K562 (cell line): Measurements from ENCODE around the gene PLPPR2. TPM values are rescaled to one million over a fixed set of nuclear protein-coding genes. Genes with fewer than 3 reads are reported as not detected.

Experiments used
- ATAC-seq: fragments of 200-7000 bp; cut with Tn5 transposase; 3 replicates; pipeline ENCODE4 v1.9.1; 2020; ENCODE audit warnings: moderate library complexity
- BruUV-seq: library from RNA; stranded (reverse); fragments of 400-500 nt; replicated peaks from 2 replicates; lab custom pipeline; 2021; lab: Mats Ljungman, UMichigan
- CTCF ChIA-PET: fragments of 300-600 bp; formaldehyde crosslinking; extraction: SDS; loops from one replicate; lab custom pipeline; 2021; ENCODE audit warnings: low intra/inter-chr PET ratio; lab: Yijun Ruan, JAX
- POLR2A ChIA-PET: fragments of 300-600, 350-650 bp; sonication (Branson Sonifier 250); formaldehyde crosslinking; extraction: SDS; loops from one replicate; lab custom pipeline; 2021; ENCODE audit warnings: antibody characterized with exemption, inconsistent platforms; lab: Yijun Ruan, JAX
- DNase-seq, 4 experiments: peaks; one replicate each; pipeline versions ENCODE4 v3.0.0 to v3.0.0-alpha.2; 2011 to 2018; ENCODE audit warnings: low spot score in 3 of 4, mixed read lengths in 3 of 4; ENCODE audit errors: extremely low read depth in 1 of 4
- FAIRE-seq: peaks from 2 replicates; lab custom pipeline; 2011; peaks lifted over from hg19 to GRCh38; lab: Jason Lieb, UNC
- H2AFZ ChIP-seq: 2 replicates; pipeline ENCODE4 v1.6.0; 2011; ENCODE audit warnings: low read depth, low read length, control low read depth, inconsistent platforms
- H3K27ac ChIP-seq: fragments of 200-600 bp; 3 replicates; pipeline ENCODE4 v1.8.0; 2011; ENCODE audit warnings: low read depth, mild to moderate bottlenecking, control low read depth, inconsistent platforms, low read length, moderate library complexity, mixed read lengths; ENCODE audit errors: extremely low read depth
- H3K27me3 ChIP-seq, 2 experiments: fragments of 300-600 bp in 1 of 2; 2 replicates in 1 of 2; 3 replicates in 1 of 2; pipeline versions ENCODE4 v1.6.0 to v1.8.0; 2011; ENCODE audit warnings: inconsistent platforms in 2 of 2, low read length in 2 of 2, mild to moderate bottlenecking in 1 of 2, mixed read lengths in 1 of 2, moderate library complexity in 1 of 2; ENCODE audit not compliant: control insufficient read depth in 2 of 2, insufficient read depth in 2 of 2
- H3K36me3 ChIP-seq: fragments of 300-600 bp; 3 replicates; pipeline ENCODE4 v1.8.0; 2011; ENCODE audit warnings: mild to moderate bottlenecking, low read length, inconsistent platforms; ENCODE audit not compliant: control insufficient read depth, insufficient read depth
- H3K4me1 ChIP-seq, 2 experiments: fragments of 200-600 bp in 1 of 2; replicated peaks in 1 of 2; 2 replicates in 1 of 2; 3 replicates in 1 of 2; pipeline versions ENCODE4 v1.5.1 to v1.8.0; 2011; ENCODE audit warnings: inconsistent platforms in 2 of 2, low read length in 2 of 2, mild to moderate bottlenecking in 1 of 2, mixed read lengths in 1 of 2, moderate library complexity in 1 of 2; ENCODE audit not compliant: control insufficient read depth in 2 of 2, insufficient read depth in 2 of 2
- H3K4me2 ChIP-seq: 2 replicates; pipeline ENCODE4 v1.6.1; 2011; ENCODE audit warnings: low read length, control low read depth, inconsistent platforms, mixed read lengths; ENCODE audit not compliant: insufficient read depth
- H3K4me3 ChIP-seq: fragments of 200-600 bp; sonication (generic), shearing (Covaris generic); 2 replicates; pipeline ENCODE4 v1.5.1; 2016; ENCODE audit warnings: control low read depth, inconsistent platforms
- H3K79me2 ChIP-seq: fragments of 200-600 bp; 3 replicates; pipeline ENCODE4 v1.8.0; 2011; ENCODE audit warnings: low read length, inconsistent platforms; ENCODE audit not compliant: control insufficient read depth, insufficient read depth
- H3K9ac ChIP-seq, 2 experiments: 2 replicates each; pipeline versions ENCODE4 v1.6.0 to v1.6.1; 2011; ENCODE audit warnings: low read depth in 2 of 2, low read length in 2 of 2, control low read depth in 1 of 2, inconsistent platforms in 1 of 2, mild to moderate bottlenecking in 1 of 2, mixed read lengths in 1 of 2; ENCODE audit not compliant: insufficient read depth in 1 of 2
- H3K9me1 ChIP-seq: one replicate; pipeline ENCODE4 v1.6.0; 2011; ENCODE audit warnings: inconsistent platforms, mild to moderate bottlenecking, low read length, moderate library complexity; ENCODE audit not compliant: control insufficient read depth, insufficient read depth
- H3K9me3 ChIP-seq: replicated peaks from 2 replicates; pipeline ENCODE4 v1.5.1; 2011; ENCODE audit warnings: low read depth, low read length, inconsistent platforms; ENCODE audit not compliant: control insufficient read depth, insufficient read depth
- H4K20me1 ChIP-seq: replicated peaks from 2 replicates; pipeline ENCODE4 v1.6.1; 2011; ENCODE audit warnings: low read length, inconsistent platforms, mixed read lengths; ENCODE audit not compliant: control insufficient read depth, insufficient read depth
- CREB1 ChIP-seq, 2 experiments: sonication (generic) in 1 of 2; formaldehyde crosslinking in 1 of 2; IDR thresholded peaks; 2 replicates each; pipeline versions ENCODE4 v1.6.1 to v1.8.0; 2012 to 2022; ENCODE audit warnings: inconsistent platforms in 1 of 2, mild to moderate bottlenecking in 1 of 2, missing genetic modification reagents in 1 of 2, moderate library complexity in 1 of 2
- ELF1 ChIP-seq: fragments of 200-800 bp; sonication (Bioruptor generic); IDR thresholded peaks from 2 replicates; pipeline ENCODE4 v1.6.1; 2016; ENCODE audit warnings: missing genetic modification characterization, missing compliant biosample characterization
- KDM1A ChIP-seq, 2 experiments: fragments of 450-650 bp; IDR thresholded peaks; 2 replicates each; pipeline ENCODE4 v1.6.1; 2016; ENCODE audit warnings: mild to moderate bottlenecking in 2 of 2
- NCOA1 ChIP-seq: fragments of 450-650 bp; IDR thresholded peaks from 2 replicates; pipeline ENCODE4 v1.6.1; 2016; ENCODE audit warnings: low read depth
- POU5F1 ChIP-seq: fragments of 150-350 bp; IDR thresholded peaks from 2 replicates; pipeline ENCODE4 v1.6.1; 2014; ENCODE audit warnings: borderline replicate concordance, low read length, low read depth, mild to moderate bottlenecking; ENCODE audit not compliant: partially characterized antibody
- RBBP5 ChIP-seq: fragments of 200-600 bp; sonication (generic); IDR thresholded peaks from 2 replicates; pipeline ENCODE4 v1.6.1; 2012; ENCODE audit warnings: borderline replicate concordance, mild to moderate bottlenecking, low read length, control low read depth, inconsistent platforms; ENCODE audit not compliant: insufficient read depth, poor library complexity, severe bottlenecking
- SIN3B ChIP-seq: fragments of 450-650 bp; IDR thresholded peaks from 2 replicates; pipeline ENCODE4 v1.6.1; 2017; ENCODE audit warnings: low read depth, mild to moderate bottlenecking, moderate library complexity
- SMAD1 ChIP-seq: fragments of 150-350 bp; IDR thresholded peaks from 2 replicates; pipeline ENCODE4 v1.6.1; 2014; ENCODE audit warnings: low read length, low read depth; ENCODE audit not compliant: partially characterized antibody
- SNIP1 ChIP-seq: fragments of 450-650 bp; IDR thresholded peaks from 2 replicates; pipeline ENCODE4 v1.7.1; 2017; ENCODE audit warnings: low read depth, mild to moderate bottlenecking
- TBP ChIP-seq: optimal IDR thresholded peaks from 2 replicates; pipeline ENCODE3; 2011; ENCODE audit warnings: low read depth, low read length, improper control_type of control experiment
- ZNF444 ChIP-seq: fragments of 250-450 bp; sonication (Bioruptor Pico); IDR thresholded peaks from 2 replicates; pipeline ENCODE4 v1.4.0; 2020; ENCODE audit warnings: mild to moderate bottlenecking, moderate library complexity
- ZNF764 ChIP-seq: fragments of 250-450 bp; sonication (Bioruptor Pico); IDR thresholded peaks from 2 replicates; pipeline ENCODE4 v1.4.0; 2020; ENCODE audit warnings: low read depth, mild to moderate bottlenecking, moderate library complexity
- WGBS: fragments of 100-300 bp; shearing (Covaris generic); methylation state at CpG from one replicate; pipeline ENCODE4 v1.1.6; 2016; ENCODE audit warnings: low coverage, mixed read lengths; ENCODE audit not compliant: insufficient coverage; ENCODE audit errors: missing lambda C conversion rate; 5-methylcytosine and 5-hydroxymethylcytosine counted together
- in situ Hi-C: fragments of 300-500 bp; cut with MboI; formaldehyde crosslinking; loops from 4 replicates; pipeline ENCODE4 v1.15.0; 2018; ENCODE audit warnings: inconsistent platforms, mixed read lengths
- intact Hi-C: fragments of 100-400 bp; cut with micrococcal nuclease; formaldehyde crosslinking; loops from 2 replicates; pipeline ENCODE4 v1.14.2; 2022
- polyA plus RNA-seq, 8 experiments: library from polyadenylated mRNA; depleted of rRNA in 4 of 8; stranded (reverse) in 5 of 8; unstranded in 3 of 8; fragments of >200 nt; fragmentation: Nextera tagmentation in 2 of 8; fragmentation: Illumina TruSeq in 1 of 8; extraction: Ambion mirVana in 2 of 8; extraction: Trizol in 1 of 8; gene quantifications; 2 replicates each; pipeline versions ENCODE4 v1.2.1 to v1.2.3, GENCODE V29; 2011 to 2014; ENCODE audit warnings: inconsistent platforms in 1 of 8, missing spikeins in 1 of 8
- total RNA-seq, 7 experiments: library from RNA; depleted of rRNA in 6 of 7; stranded (reverse); fragments of >200 nt in 6 of 7; fragmentation: Illumina TruSeq in 2 of 7; extraction: Trizol in 2 of 7; gene quantifications; 2 replicates each; pipeline versions ENCODE4 v1.2.1 to v1.2.3, GENCODE V29; 2011 to 2021; ENCODE audit warnings: low replicate concordance in 1 of 7
- TF ChIP-seq, protein P1 (sequence below): fragments of 250-450 bp; sonication (Bioruptor Pico); IDR thresholded peaks from 2 replicates; pipeline ENCODE4 v1.5.0; 2021; ENCODE audit warnings: mild to moderate bottlenecking, moderate library complexity
- TF ChIP-seq, protein P2 (sequence below): fragments of 450-650 bp; formaldehyde crosslinking; conservative IDR thresholded peaks from 2 replicates; pipeline ENCODE4 v1.4.0; 2022; ENCODE audit warnings: mild to moderate bottlenecking, missing genetic modification characterization
- TF ChIP-seq, protein P3 (sequence below): sonication (generic); formaldehyde crosslinking; IDR thresholded peaks from 2 replicates; pipeline ENCODE4 v1.8.1; 2023; ENCODE audit warnings: mild to moderate bottlenecking, missing genetic modification reagents

Gene PLPPR2
- total and polyA plus RNA-seq, 9 of the 15 experiments (the other 6 are each of a cell fraction or from before 2014, with no cell fraction given): 0.49 to 15.9 (median 3.4) TPM

DNA sequence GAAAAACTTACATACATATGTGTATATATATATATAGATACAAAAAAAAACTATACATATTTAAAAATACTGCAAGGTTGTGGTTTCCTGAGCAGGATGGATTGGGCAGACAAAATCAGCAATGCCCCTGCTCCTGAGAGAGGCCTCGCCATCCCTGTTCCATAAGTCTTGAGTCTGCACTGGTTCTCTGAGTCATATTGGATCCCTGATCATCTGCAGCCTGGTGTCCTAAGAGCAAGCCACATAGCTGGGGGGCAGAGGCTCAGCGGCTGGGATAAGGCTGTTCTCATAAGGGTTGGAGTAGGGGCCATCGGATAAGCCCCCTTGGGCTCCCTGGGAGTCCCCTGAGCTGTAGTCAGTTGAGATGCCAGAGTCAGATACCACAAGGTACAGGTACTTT, 22.5 kb downstream of the PLPPR2 start:
- ATAC-seq (no peak), DNase-seq (no peak), FAIRE-seq (no peak)
- peaks cover 24 to 53% of the 10 kb centered on the region in 2 experiments for H3K4me1 ChIP-seq
- H4K20me1 ChIP-seq: peaks cover 11% of the 10 kb centered on the region
- H3K4me3 ChIP-seq: no peak overlapping the region
- intact Hi-C loops (no loop called here), in situ Hi-C loops (loop anchor here (5.0 kb wide), 1 partner anchor 80 kb away; the partner anchor contains the start of gene TSPAN16)
- H3K4me2 ChIP-seq: no peak overlapping the region
- no peaks in the 10 kb centered on the region for H3K27me3 ChIP-seq
- no peaks in the 10 kb centered on the region for H3K9me3 ChIP-seq
- ChIA-PET CTCF (interaction anchor here (0.6 to 1.0 kb wide), 3 partner anchors 63 to 105 kb away, joined by 3 read pairs; no protein-coding TSS in a partner anchor), POLR2A (interaction anchor here (0.6 to 1.4 kb wide), 3 partner anchors 58 to 1775 kb away, joined by 3 read pairs; partner anchors contain the start of genes ODAD3 and PRKCSH)
- no TSS peak for BruUV-seq
- no peak overlapping the region for H3K27ac ChIP-seq
- peaks cover 3% of the 10 kb centered on the region for H3K9me1 ChIP-seq
- H2AFZ ChIP-seq: no peak overlapping the region
- H3K36me3 ChIP-seq: peaks cover 44% of the 10 kb centered on the region
- peaks cover 27% of the 10 kb centered on the region; the same call in 2 of the 3 replicates for H3K79me2 ChIP-seq
- WGBS: 86% methylated on average over 3 of the region's 3 CpGs
- H3K9ac ChIP-seq: peak overlapping the region in 1 of 2 experiments; percentile 19; a peak in 1 of 4 replicates
- no peak for TF ChIP-seq KDM1A (IDR thresholded peaks at IDR 0.05)
- no peak for TF ChIP-seq CREB1 (IDR thresholded peaks at IDR 0.05)
- no peak for TF ChIP-seq CREB1 (CRISPR knock-in tag; IDR thresholded peaks at IDR 0.05)
- TF ChIP-seq POU5F1: no peak
- TF ChIP-seq ZNF764: no peak
- TF ChIP-seq TBP: no peak
- TF ChIP-seq RBBP5: no peak
- TF ChIP-seq, protein P1, sequence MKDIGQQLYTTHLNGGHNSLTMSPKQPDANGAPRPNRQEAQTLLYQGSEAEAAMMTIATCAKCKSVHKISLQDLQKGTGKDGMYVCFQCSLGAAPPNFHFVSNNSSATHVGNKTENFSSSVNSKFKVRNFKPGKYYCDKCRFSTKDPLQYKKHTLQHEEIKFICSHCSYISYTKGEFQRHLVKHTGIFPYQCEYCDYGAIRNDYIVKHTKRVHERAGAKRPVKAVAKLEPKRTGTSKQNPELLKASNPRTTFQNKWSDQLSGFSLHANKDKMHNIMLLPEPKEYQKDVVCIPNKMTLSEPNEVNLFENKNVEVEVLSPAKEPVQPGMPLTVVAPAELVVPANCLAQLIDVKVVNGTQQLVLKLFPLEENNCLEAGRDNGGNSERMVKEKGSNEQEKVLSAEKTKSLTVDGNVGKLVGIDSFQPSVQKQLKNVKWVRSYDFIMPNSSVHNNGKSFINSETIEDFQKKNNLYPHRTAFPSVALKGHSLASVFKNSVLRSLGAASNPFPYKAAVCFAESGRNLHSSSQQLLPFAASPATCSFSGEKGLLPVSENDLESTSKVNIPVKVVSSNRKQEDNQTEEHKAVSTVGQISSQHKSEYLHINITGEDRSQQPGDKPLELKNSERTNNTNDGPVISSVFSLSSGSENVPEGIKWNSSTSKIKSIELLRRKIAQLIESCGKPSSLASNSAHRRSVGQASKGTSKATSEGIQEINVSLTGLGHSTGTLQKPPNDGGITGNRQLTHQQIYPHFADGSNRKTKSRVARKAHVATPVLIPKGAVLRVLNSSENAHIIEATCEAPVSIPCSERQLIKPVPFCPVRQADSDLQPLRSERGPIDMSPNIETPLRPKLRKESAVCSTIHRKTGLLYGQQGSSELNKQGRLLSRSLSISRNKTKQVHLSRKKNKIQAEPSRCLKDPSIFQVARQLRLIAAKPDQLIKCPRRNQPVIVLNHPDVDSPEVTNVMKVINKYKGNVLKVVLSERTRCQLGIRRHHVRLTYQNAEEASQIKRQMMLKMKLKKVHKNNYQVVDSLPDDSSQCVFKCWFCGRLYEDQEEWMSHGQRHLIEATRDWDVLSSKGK (CRISPR knock-in tag): no peak
- TF ChIP-seq SNIP1: no peak
- TF ChIP-seq NCOA1: no peak
- TF ChIP-seq SIN3B: no peak
- TF ChIP-seq, protein P2, sequence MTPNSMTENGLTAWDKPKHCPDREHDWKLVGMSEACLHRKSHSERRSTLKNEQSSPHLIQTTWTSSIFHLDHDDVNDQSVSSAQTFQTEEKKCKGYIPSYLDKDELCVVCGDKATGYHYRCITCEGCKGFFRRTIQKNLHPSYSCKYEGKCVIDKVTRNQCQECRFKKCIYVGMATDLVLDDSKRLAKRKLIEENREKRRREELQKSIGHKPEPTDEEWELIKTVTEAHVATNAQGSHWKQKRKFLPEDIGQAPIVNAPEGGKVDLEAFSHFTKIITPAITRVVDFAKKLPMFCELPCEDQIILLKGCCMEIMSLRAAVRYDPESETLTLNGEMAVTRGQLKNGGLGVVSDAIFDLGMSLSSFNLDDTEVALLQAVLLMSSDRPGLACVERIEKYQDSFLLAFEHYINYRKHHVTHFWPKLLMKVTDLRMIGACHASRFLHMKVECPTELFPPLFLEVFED (CRISPR knock-in tag): no peak
- no peak for TF ChIP-seq SMAD1
- TF ChIP-seq ZNF444: no peak
- TF ChIP-seq, protein P3, sequence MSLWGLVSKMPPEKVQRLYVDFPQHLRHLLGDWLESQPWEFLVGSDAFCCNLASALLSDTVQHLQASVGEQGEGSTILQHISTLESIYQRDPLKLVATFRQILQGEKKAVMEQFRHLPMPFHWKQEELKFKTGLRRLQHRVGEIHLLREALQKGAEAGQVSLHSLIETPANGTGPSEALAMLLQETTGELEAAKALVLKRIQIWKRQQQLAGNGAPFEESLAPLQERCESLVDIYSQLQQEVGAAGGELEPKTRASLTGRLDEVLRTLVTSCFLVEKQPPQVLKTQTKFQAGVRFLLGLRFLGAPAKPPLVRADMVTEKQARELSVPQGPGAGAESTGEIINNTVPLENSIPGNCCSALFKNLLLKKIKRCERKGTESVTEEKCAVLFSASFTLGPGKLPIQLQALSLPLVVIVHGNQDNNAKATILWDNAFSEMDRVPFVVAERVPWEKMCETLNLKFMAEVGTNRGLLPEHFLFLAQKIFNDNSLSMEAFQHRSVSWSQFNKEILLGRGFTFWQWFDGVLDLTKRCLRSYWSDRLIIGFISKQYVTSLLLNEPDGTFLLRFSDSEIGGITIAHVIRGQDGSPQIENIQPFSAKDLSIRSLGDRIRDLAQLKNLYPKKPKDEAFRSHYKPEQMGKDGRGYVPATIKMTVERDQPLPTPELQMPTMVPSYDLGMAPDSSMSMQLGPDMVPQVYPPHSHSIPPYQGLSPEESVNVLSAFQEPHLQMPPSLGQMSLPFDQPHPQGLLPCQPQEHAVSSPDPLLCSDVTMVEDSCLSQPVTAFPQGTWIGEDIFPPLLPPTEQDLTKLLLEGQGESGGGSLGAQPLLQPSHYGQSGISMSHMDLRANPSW (CRISPR knock-in tag): no peak
- no peak for TF ChIP-seq ELF1 (tag)
